Activated naive CD8-positive, alpha-beta T cell treated with anti-CD3 and anti-CD28 coated beads, Interleukin-2, amount 10 ng/mL, durations not matched to agents 7 days and 5 days (primary cell): ENCODE data around the gene MED12L. TPM values are rescaled to one million over a fixed set of nuclear protein-coding genes. Genes with fewer than 3 reads are reported as not detected.

ENCODE experiments used
- ATAC-seq: fragments of 150-1000 bp; cut with Tn5 transposase; one replicate; pipeline ENCODE4 v1.10.0; 2021; ENCODE audit warnings: low read depth, moderate library complexity
- POLR2A ChIA-PET: fragments of 350-600 bp; sonication (Branson Sonifier 250); formaldehyde crosslinking; loops from one replicate; lab custom pipeline; 2021; ENCODE audit warnings: antibody characterized with exemption; lab: Charles Lee
- DNase-seq: peaks from one replicate; pipeline ENCODE4 v3.0.0; 2021
- H3K27ac Mint-ChIP-seq: one replicate; pipeline ENCODE4 v1.8.0; 2022; ENCODE audit warnings: mild to moderate bottlenecking, mixed read lengths
- H3K27me3 Mint-ChIP-seq: one replicate; pipeline ENCODE4 v1.8.0; 2022; ENCODE audit warnings: mild to moderate bottlenecking, moderate library complexity, mixed read lengths
- H3K36me3 Mint-ChIP-seq: one replicate; pipeline ENCODE4 v1.8.0; 2021; ENCODE audit warnings: mild to moderate bottlenecking, mixed read lengths
- H3K4me1 Mint-ChIP-seq: one replicate; pipeline ENCODE4 v1.8.0; 2021; ENCODE audit warnings: mixed read lengths
- H3K4me3 Mint-ChIP-seq: one replicate; pipeline ENCODE4 v1.8.0; 2022; ENCODE audit warnings: mild to moderate bottlenecking, moderate library complexity, mixed read lengths
- H3K9me3 Mint-ChIP-seq: one replicate; pipeline ENCODE4 v1.8.0; 2021; ENCODE audit warnings: mixed read lengths
- total RNA-seq, 2 experiments: library from RNA; stranded (reverse); gene quantifications; one replicate each; pipeline ENCODE4 v1.2.3, GENCODE V29; 2021

MED12L gene
- total RNA-seq, 2 experiments from 2014 or later: 0.36 to 0.68 TPM

DNA sequence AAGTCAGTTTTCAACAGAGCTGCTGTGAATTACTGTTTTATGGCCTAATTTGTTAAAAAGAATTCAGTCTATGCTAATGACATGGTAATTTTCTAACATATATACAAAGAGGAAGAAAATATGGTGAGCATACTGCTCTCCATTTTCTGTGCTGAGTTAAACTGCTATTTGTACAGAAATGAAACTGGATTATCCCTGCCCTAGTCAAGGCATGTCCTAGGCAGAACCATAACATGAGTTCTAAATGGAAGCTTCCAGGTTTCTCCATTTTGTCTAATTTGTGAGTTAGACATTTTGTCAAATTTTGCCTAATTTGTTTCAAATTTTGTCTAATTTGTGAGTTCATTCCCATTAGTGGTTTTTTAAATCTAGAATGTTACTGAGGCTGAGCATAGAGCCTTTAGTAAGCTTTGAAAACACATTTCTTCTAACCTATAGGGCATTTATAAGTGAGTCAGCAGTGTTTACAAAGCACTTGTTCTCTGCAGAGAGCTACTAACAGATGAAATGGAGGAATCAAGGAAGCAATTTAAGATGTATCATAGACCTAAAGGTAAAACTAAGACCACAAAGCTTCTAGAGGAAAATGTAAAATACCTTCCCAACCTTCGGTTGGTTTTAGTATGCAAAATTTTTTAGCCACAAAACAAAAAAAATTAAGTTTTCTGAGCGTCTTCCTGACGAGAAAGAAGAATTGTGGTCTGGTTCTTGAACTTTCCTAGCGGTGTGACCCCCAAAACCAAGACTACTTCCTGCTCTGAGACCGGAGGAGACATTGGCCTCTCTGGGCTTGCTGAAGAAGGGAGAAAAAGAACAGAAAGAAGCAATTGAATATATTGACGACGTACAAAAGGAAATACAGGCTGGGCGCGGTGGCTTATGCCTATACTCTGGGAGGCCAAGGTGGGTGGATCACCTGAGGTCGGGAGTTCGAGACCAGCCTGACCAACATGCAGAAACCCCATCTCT, 183.1 kb downstream of the MED12L start:
- Mint-ChIP-seq H3K27me3 (no peaks in the 10 kb centered on the region), H3K4me3 (peak overlapping the region; percentile 71), H3K27ac (peak overlapping the region; percentile 92), H3K36me3 (peaks cover 8% of the 10 kb centered on the region), H3K9me3 (no peaks in the 10 kb centered on the region), H3K4me1 (peaks cover 48% of the 10 kb centered on the region)
- POLR2A ChIA-PET: interaction anchor here (0.6 to 1.7 kb wide), 5 partner anchors 10 to 505 kb away, joined by 4 to 9 read pairs (median 4); partner anchors contain the start of gene P2RY14
- peak; percentile 92 for ATAC-seq
- peak; percentile 59 for DNase-seq

DNA sequence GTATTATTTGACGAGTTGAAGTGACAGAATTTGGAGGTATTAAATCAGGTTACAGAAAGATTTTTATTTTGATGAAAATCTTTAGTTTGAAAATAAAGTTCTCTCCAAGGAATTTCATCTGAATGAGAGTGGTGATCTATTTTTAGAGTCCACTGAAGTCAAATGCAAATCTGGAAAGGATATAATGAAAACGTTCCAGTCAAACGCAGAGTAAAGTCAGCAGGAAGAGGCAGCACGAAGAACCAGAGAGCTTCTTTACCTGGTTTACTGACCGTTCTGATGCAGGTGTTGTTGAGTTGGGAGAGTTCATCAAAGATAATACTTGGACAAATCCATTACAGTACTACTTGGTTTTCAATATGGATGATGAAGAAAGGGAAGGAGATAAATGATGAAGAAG, 184.2 kb downstream of the MED12L start:
- DNase-seq (no peak), ATAC-seq (no peak)
- H3K4me3 Mint-ChIP-seq: no peak overlapping the region
- peaks cover 51% of the 10 kb centered on the region for H3K4me1 Mint-ChIP-seq
- H3K9me3 Mint-ChIP-seq: no peaks in the 10 kb centered on the region
- no peak overlapping the region for H3K27ac Mint-ChIP-seq
- no peaks in the 10 kb centered on the region for H3K27me3 Mint-ChIP-seq
- POLR2A ChIA-PET: interaction anchor here (1.7 kb wide), 1 partner anchor 9 kb away, joined by 9 read pairs; the partner anchor contains the start of gene P2RY14
- peaks cover 8% of the 10 kb centered on the region for H3K36me3 Mint-ChIP-seq

DNA sequence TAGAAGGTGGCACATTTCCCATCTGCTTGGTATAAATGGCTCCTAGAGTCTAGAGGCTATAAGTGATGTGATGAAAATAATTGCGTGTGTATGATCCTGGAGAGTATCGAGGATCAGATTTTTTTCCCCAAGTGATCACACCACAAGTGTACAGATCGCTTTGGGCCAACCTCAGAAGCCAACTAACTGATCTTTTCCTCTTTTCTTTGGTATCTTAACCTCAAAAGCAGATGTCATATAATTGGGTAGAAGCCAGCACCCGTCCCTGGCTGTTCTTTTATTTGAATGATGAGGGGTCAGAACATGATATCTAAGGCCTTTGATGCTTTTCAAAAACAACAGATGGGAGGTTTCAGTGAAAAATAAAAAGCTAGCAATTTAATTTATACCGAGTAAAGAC, 189.6 kb downstream of the MED12L start:
- Mint-ChIP-seq H3K4me1 (peaks cover 62% of the 10 kb centered on the region), H3K36me3 (no peaks in the 10 kb centered on the region), H3K9me3 (no peaks in the 10 kb centered on the region), H3K27me3 (no peaks in the 10 kb centered on the region), H3K27ac (peak overlapping the region; percentile 55), H3K4me3 (peak overlapping the region; percentile 21)
- POLR2A ChIA-PET: interaction anchor here (1.1 kb wide), 1 partner anchor 72 kb away, joined by 3 read pairs; the partner anchor contains the start of gene GPR171
- ATAC-seq (no peak), DNase-seq (no peak)

DNA sequence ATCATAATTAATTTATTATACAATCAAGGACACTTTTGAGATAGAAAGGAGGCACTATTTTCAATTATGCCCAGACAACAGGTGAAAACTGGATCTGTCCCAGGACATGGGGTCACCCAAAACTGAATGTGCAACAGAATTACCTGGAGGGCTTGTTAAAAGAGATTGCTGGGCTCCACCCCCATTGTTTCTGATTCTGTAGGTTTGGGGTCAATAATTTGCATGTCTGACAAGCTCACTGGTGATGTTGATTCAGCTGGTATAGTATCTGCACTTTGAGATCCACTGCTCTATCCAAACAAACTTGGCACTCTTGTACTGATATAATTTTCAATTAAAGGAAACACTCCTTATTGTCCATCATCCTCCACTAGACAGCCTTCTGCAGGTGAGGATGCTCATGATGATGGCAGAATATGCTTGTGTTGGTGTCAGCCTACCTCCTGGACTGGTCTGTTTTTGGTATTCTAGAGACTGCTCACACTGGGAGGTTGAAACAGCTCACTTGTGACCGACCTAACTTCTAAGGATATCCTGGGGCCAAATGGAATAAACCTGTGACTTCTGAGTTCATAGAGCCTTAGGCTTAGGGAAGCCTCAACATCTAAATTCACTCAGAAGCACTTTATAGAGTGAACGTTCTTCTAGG, 190.7 kb downstream of the MED12L start:
- H3K4me1 Mint-ChIP-seq: peaks cover 62% of the 10 kb centered on the region
- H3K4me3 Mint-ChIP-seq: peak overlapping the region; percentile 85
- POLR2A ChIA-PET: interaction anchor here (1.1 kb wide), 1 partner anchor 73 kb away, joined by 3 read pairs; the partner anchor contains the start of gene GPR171
- H3K36me3 Mint-ChIP-seq: no peaks in the 10 kb centered on the region
- no peaks in the 10 kb centered on the region for H3K27me3 Mint-ChIP-seq
- peak overlapping the region; percentile 89 for H3K27ac Mint-ChIP-seq
- peak; percentile 17 for ATAC-seq
- DNase-seq: no peak
- no peaks in the 10 kb centered on the region for H3K9me3 Mint-ChIP-seq

DNA sequence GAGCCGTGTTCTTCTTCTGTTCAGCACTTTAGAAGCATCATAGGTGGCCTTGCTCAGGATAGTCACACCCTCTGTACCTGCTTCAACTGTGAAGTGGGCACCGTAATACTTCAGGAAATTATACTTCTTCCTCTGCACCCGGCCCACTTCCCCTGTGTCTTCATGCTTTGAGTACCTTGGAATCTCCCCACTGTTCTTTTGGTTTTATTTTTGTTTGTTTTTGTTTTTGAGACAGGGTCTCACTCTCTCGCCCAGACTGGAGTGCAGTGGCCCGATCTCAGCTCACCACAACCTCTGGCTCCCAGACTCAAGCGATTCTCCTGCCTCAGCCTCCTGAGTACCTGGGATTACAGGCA, 191.2 kb downstream of the MED12L start:
- H3K36me3 Mint-ChIP-seq: no peaks in the 10 kb centered on the region

DNA sequence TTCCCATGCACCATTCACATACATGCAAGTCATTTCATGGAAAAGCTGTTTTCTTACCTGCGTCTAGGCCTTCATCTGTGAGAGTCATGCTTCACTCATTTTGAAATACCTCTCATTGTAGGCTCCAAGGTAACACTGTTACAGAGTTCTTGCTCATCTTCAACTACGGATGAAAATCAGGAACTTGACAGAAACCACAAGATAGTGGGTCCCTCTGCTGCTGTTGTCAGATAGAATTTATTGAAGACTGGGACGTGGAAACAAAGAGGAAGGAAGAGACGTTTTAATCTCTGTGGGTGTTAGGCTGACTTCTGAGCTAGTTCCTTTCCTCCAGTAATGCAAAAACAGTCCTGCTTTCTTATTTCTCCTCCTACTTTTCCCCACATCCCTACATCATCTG, 192.8 kb downstream of the MED12L start, which contains the start of gene P2RY14:
TSS of gene P2RY14 (minus strand) at position 313 of the 400 bp plus-strand sequence. CDS start 64,226 bp downstream, outside the sequence.
- peak within 1 kb of the TSS; percentile 61 for H3K27ac Mint-ChIP-seq
- peak; percentile 28 for ATAC-seq
- no peaks in the 10 kb centered on the region for H3K27me3 Mint-ChIP-seq
- no peaks in the 10 kb centered on the region for H3K9me3 Mint-ChIP-seq
- DNase-seq: no peak
- peak within 1 kb of the TSS; percentile 85 for H3K4me3 Mint-ChIP-seq
- no peaks in the 10 kb centered on the region for H3K36me3 Mint-ChIP-seq
- POLR2A ChIA-PET: interaction anchor here (1.0 to 3.0 kb wide), 3 partner anchors 9 to 50 kb away, joined by 4 to 9 read pairs (median 5); no protein-coding TSS in a partner anchor
- H3K4me1 Mint-ChIP-seq: peaks cover 64% of the 10 kb centered on the region

More for the DNA sequence above, 191.2 kb downstream of the MED12L start:
- Mint-ChIP-seq H3K27me3 (no peaks in the 10 kb centered on the region), H3K4me1 (peaks cover 58% of the 10 kb centered on the region), H3K9me3 (no peaks in the 10 kb centered on the region), H3K27ac (peak overlapping the region; percentile 89), H3K4me3 (peak overlapping the region; percentile 85)
- DNase-seq (no peak), ATAC-seq (peak; percentile 67)
- POLR2A ChIA-PET: no interaction called here

DNA sequence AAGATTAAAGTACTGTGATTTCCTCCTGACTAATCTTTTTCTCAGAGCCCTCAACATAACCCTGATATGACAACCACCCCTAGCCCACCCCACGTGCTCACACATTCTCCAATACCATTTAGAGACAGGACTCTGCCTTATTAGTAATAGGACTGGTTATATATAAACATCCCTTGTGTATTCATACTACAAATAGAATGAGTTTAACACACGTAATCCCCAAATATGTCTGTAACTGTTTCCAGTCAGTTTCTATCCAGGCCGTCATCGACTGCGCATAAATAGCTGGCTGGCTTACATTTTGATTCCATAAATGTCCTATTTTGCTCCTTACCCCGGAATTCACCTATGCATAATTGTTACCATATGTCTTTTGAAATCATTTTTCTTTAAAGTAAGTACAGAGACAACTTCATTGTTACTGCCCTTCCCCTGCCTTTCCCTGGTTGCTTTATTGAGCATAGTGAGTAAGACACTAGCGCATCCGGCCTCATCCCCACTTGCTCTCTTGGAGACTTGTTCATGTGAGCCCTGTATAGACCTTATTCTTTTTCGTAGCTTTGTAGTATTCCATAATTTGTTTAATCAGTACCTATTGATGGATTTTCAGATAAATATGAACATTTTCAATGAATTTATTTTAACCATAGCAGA, 196.3 kb downstream of the MED12L start:
- Mint-ChIP-seq H3K36me3 (no peaks in the 10 kb centered on the region), H3K9me3 (no peaks in the 10 kb centered on the region), H3K27me3 (no peaks in the 10 kb centered on the region), H3K4me3 (no peak overlapping the region), H3K27ac (no peak overlapping the region), H3K4me1 (peaks cover 51% of the 10 kb centered on the region)
- DNase-seq (no peak), ATAC-seq (no peak)
- POLR2A ChIA-PET: interaction anchor here (0.6 to 1.6 kb wide), 3 partner anchors 51 to 1440 kb away, joined by 3 read pairs; partner anchors contain the start of gene SIAH2

DNA sequence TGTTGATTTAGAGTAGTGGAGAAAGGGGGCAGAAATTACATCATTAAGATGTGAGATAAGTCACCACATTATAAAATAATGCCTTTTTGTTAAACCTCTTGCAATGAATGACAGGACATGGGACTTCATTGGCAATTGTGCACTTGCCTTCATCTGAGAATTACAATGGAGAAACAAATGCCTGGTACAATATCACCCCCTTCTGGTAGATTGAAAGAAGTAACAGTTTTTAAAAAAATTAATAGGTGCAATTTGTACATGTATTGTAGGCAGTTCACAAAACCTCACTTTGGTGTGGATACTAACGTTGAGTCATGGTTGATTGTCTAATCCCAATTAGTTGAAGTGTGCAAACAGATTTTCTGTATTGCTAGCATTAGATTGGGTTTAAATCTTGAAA, 197.5 kb downstream of the MED12L start:
- H3K9me3 Mint-ChIP-seq: no peaks in the 10 kb centered on the region
- no peaks in the 10 kb centered on the region for H3K36me3 Mint-ChIP-seq
- peaks cover 46% of the 10 kb centered on the region for H3K4me1 Mint-ChIP-seq
- no peak overlapping the region for H3K27ac Mint-ChIP-seq
- H3K4me3 Mint-ChIP-seq: no peak overlapping the region
- POLR2A ChIA-PET: no interaction called here
- DNase-seq (no peak), ATAC-seq (peak; percentile 50)
- no peaks in the 10 kb centered on the region for H3K27me3 Mint-ChIP-seq

DNA sequence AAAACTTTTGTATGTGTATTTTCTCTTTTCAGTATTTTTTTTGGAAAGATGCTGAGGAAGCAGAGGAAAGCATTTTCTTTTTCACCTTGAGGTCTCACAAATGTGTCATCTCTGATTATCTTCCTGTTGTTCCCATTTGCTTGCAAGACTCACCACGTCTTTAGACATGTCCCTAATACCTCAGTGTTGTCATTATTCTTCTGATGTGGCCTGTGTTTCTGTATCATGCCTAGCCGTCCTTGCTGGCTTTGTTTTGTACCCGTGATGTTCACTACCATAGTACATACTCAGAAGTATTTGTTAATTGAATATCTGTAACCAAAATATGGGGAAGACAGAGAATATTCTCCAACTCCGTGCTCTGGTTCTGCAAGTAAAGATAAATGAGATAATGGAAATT, 197.9 kb downstream of the MED12L start:
- ATAC-seq: peak; percentile 27
- Mint-ChIP-seq H3K9me3 (no peaks in the 10 kb centered on the region), H3K4me1 (peaks cover 41% of the 10 kb centered on the region), H3K27me3 (no peaks in the 10 kb centered on the region), H3K36me3 (no peaks in the 10 kb centered on the region), H3K4me3 (no peak overlapping the region), H3K27ac (peak overlapping the region; percentile 57)
- POLR2A ChIA-PET: no interaction called here
- DNase-seq: no peak

DNA sequence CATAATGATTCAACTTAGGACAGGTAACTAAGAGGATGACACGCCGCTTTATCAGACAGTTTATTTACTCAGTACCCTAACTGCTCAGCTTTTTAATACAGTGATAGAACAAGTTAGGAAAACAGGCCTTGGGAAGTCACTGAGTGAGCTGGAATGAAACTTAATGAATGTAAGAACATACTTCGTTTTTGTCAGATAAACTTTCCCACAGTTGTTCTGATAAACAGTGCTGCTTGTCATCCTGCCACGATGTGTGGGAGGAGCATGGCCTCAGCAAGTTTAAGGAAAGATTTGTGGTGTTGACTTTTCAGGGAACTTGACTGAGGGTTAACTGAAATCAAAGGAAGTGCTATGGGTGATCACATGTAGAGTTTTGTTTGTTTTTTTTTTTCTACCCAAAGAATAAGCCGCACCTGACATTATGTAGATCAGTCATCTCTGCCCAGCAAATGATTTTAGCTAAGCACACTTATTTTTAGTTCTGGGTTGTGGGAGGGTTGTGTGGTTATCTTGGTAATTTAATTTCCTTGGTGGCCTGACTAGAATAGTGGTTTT, 198.5 kb downstream of the MED12L start:
- H3K36me3 Mint-ChIP-seq: no peaks in the 10 kb centered on the region
- no peak for DNase-seq
- H3K27me3 Mint-ChIP-seq: no peaks in the 10 kb centered on the region
- peak overlapping the region; percentile 23 for H3K4me3 Mint-ChIP-seq
- POLR2A ChIA-PET: interaction anchor here (1.0 kb wide), 1 partner anchor 56 kb away, joined by 3 read pairs; no protein-coding TSS in a partner anchor
- peaks cover 36% of the 10 kb centered on the region for H3K4me1 Mint-ChIP-seq
- H3K9me3 Mint-ChIP-seq: no peaks in the 10 kb centered on the region
- ATAC-seq: peak; percentile 57
- peak overlapping the region; percentile 18 for H3K27ac Mint-ChIP-seq

DNA sequence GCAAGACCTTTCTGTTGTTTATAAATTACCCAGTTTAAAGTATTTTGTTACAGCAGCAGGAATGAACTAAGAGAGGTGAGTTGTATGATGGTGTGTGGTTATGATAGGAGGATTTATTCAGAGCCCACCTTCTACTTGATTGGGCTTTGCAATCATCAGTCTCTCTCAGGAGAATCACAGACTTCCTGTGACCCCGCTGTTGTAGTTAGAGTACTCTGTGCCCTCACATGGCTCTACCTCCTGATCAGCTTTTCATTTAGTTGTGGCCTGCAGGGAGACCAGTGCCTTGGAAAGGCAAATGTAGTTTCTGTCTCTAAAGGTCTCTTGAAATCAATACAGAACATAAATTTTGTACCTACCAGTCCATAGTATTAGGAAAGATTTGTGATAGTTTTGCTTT, 200.5 kb downstream of the MED12L start:
- Mint-ChIP-seq H3K36me3 (no peaks in the 10 kb centered on the region), H3K27me3 (no peaks in the 10 kb centered on the region), H3K9me3 (no peaks in the 10 kb centered on the region), H3K27ac (no peak overlapping the region), H3K4me1 (peaks cover 24% of the 10 kb centered on the region), H3K4me3 (no peak overlapping the region)
- ATAC-seq (no peak), DNase-seq (no peak)
- POLR2A ChIA-PET: interaction anchor here (0.6 kb wide), 1 partner anchor 108 kb away, joined by 4 read pairs; no protein-coding TSS in a partner anchor

DNA sequence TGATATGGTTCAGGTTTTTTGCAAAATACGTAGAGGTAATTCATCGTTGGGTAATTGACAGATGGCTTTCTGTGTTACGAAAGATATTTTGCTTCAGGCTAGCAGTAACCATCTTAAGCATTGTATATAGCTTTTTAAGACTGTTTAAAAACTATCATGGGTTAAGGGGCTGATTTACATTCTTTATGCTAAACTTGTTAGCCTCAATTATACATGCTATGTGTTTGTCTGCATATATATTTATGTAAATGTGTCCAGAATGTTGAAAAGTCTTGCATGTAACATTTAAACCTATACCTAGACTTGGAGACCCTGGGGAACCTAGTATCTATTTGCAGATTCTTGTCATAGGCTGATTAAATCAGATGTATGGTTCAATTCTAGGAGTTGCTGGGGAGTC, 204.0 kb downstream of the MED12L start:
- Mint-ChIP-seq H3K36me3 (no peaks in the 10 kb centered on the region), H3K9me3 (no peaks in the 10 kb centered on the region), H3K4me1 (peaks cover 4% of the 10 kb centered on the region), H3K27me3 (peaks cover 18% of the 10 kb centered on the region), H3K4me3 (no peak overlapping the region), H3K27ac (no peak overlapping the region)
- no peak for DNase-seq
- POLR2A ChIA-PET: no interaction called here
- ATAC-seq: no peak
